SK-N-SH (cell line): ENCODE measurements around the gene MASP1.

Source experiments
- EP300 ChIP-seq, 2 experiments: IDR thresholded peaks; 2 replicates each; pipeline versions ENCODE4 v1.4.0 to v1.6.1; 2012; ENCODE audit warnings: borderline replicate concordance in 1 of 2, low read depth in 1 of 2, low read length in 1 of 2
- TAF1 ChIP-seq: IDR thresholded peaks from 2 replicates; pipeline ENCODE4 v1.6.1; 2012; ENCODE audit warnings: low read depth, mild to moderate bottlenecking, low read length, moderate library complexity, borderline replicate concordance
- TF ChIP-seq, protein P1 (sequence below): IDR thresholded peaks from 2 replicates; pipeline ENCODE4 v1.6.1; 2012; ENCODE audit warnings: mild to moderate bottlenecking, low read depth, low read length, moderate library complexity

DNA sequence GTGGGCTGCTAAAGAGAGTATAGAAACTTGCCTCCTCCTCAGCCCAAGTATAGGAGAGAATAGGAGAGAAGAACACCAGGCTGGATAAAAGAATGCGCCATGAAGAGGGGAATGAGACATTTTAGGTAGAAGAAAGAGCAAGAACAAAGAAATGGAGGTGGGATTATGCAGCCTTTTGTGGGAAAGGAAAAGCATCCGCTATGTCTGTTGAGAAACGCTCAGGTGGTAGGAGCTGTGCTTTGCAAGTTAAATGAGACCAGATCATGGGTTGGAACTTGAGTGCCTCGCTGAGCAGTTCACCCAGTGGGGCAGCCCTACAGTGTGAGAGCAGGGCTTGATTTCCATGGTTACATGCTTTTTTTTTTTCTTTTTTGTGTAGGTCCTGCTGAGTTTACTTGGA is 105.8 kb downstream of the MASP1 start:
- no peak for TF ChIP-seq EP300 (IDR thresholded peaks at IDR 0.05; ENCODE audit: borderline replicate concordance in 1 of 2, low read depth in 1 of 2, low read length in 1 of 2)
- no peak for TF ChIP-seq TAF1
- TF ChIP-seq, protein P1, sequence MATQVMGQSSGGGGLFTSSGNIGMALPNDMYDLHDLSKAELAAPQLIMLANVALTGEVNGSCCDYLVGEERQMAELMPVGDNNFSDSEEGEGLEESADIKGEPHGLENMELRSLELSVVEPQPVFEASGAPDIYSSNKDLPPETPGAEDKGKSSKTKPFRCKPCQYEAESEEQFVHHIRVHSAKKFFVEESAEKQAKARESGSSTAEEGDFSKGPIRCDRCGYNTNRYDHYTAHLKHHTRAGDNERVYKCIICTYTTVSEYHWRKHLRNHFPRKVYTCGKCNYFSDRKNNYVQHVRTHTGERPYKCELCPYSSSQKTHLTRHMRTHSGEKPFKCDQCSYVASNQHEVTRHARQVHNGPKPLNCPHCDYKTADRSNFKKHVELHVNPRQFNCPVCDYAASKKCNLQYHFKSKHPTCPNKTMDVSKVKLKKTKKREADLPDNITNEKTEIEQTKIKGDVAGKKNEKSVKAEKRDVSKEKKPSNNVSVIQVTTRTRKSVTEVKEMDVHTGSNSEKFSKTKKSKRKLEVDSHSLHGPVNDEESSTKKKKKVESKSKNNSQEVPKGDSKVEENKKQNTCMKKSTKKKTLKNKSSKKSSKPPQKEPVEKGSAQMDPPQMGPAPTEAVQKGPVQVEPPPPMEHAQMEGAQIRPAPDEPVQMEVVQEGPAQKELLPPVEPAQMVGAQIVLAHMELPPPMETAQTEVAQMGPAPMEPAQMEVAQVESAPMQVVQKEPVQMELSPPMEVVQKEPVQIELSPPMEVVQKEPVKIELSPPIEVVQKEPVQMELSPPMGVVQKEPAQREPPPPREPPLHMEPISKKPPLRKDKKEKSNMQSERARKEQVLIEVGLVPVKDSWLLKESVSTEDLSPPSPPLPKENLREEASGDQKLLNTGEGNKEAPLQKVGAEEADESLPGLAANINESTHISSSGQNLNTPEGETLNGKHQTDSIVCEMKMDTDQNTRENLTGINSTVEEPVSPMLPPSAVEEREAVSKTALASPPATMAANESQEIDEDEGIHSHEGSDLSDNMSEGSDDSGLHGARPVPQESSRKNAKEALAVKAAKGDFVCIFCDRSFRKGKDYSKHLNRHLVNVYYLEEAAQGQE: no peak
